ENCODE measurements around the gene SPATA13.
"Not testable (repeated sequence)": the region's sequence is repeated elsewhere in the genome, so short reads cannot be mapped to it uniquely, and the experiment has no call there.

The SPATA13 gene

DNA sequence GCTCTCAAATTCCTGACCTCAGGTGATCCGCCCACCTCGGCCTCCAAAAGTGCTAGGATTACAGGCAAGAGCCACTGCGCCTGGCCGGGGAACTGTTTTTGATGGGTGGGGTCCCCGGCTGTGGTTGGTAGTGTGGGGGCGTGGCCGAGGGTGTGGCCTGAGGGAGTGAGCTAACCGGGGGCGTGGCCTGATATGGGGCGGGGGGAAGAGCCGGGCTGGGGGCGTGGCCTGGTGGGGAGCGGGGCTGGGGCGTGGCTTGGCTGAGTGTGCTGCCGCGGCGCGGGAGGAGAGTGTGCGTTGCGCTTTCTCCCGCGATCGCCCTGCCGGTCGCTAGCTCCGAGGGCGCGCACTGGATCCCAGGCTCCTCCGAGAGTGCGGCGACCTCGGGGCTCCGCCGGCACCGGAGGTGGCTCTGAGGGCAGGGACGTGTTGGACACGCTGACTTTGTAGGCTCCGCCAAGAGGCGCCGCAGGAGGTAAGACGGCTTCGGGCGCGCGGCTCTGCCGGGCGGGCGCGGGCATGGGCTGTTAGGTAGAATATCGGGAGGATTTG, at the start of gene SPATA13:
TSS of gene SPATA13 (plus strand) at position 263 of the 552 bp plus-strand sequence. CDS start 62,210 bp downstream, outside the sequence.
- no peaks in the 10 kb centered on the region for H3K27me3 ChIP-seq (ENCODE audit: low read depth, low read length)
- peak within 1 kb of the TSS; percentile 67 for H3K27ac ChIP-seq (ENCODE audit: low read length)
- no peaks in the 10 kb centered on the region for H3K9me3 ChIP-seq (ENCODE audit: control insufficient read depth in 1 of 2, low read length in 2 of 2)
- peak within 1 kb of the TSS; percentile 73 to 79 for H3K4me3 ChIP-seq (ENCODE audit: low read depth in 1 of 2, low read length in 2 of 2)
- H3K4me1 ChIP-seq (ENCODE audit: control insufficient read depth in 1 of 2, insufficient read depth in 2 of 2, low read length in 2 of 2) = peaks cover 0 to 14% of the 10 kb centered on the region in 2 donors
- no peaks in the 10 kb centered on the region for H3K36me3 ChIP-seq (ENCODE audit: control insufficient read depth in 1 of 2, insufficient read depth in 2 of 2, low read length in 2 of 2)

DNA sequence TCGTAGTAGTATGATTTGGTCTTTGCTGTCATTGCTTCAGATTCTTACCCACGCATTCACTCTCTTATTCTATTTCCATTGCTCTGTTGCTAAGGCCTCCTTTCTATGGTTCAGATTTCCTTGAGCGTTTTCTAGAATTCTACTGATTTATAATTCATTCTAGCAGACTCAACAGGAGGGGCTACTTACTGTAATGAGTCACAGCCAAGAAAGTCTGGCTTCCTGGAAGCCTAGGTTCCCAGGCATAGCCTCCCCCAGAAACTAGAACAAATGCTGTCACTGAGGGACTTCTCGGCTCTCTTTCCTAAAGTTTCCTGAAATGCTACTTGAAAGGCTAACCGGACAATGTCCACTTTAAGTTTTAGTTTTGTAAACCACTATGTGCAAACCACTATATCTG, 47.7 kb upstream of the SPATA13 start:
- Histone ChIP-seq H3K27ac (ENCODE audit: low read length) (no peak overlapping the region), H3K4me1 (ENCODE audit: control insufficient read depth in 1 of 2, insufficient read depth in 2 of 2, low read length in 2 of 2) (no peaks in the 10 kb centered on the region)

DNA sequence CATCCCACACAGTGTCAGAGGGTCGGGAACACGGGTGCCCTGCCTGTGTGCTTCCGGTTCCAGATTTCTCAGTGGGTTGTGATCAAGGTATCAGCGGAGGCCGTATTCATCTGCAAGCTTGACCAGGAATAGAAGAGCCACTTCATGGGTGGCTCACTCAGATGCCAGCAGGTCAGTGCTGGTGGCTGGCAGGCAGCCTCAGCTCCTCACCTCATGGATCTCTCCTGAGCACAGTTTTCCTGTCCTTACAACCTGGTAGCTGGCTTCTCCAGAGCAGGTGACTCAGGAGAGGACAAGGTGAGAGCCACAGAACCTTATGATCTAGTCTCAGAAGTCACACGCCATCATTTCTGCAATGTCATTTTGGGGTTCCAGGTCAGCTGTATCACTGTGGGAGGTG, 44.8 kb upstream of the SPATA13 start:
- Histone ChIP-seq H3K9me3 (ENCODE audit: control insufficient read depth in 1 of 2, low read length in 2 of 2) (no peaks in the 10 kb centered on the region), H3K4me1 (ENCODE audit: control insufficient read depth in 1 of 2, insufficient read depth in 2 of 2, low read length in 2 of 2) (peaks cover 10% of the 10 kb centered on the region in 2 donors)

More for the DNA sequence above, 47.7 kb upstream of the SPATA13 start:
- no peaks in the 10 kb centered on the region for H3K27me3 ChIP-seq (ENCODE audit: low read depth, low read length)
- no peaks in the 10 kb centered on the region for H3K9me3 ChIP-seq (ENCODE audit: control insufficient read depth in 1 of 2, low read length in 2 of 2)
- H3K4me3 ChIP-seq (ENCODE audit: low read depth in 1 of 2, low read length in 2 of 2) = no peak overlapping the region
- H3K36me3 ChIP-seq (ENCODE audit: control insufficient read depth in 1 of 2, insufficient read depth in 2 of 2, low read length in 2 of 2) = no peaks in the 10 kb centered on the region

DNA sequence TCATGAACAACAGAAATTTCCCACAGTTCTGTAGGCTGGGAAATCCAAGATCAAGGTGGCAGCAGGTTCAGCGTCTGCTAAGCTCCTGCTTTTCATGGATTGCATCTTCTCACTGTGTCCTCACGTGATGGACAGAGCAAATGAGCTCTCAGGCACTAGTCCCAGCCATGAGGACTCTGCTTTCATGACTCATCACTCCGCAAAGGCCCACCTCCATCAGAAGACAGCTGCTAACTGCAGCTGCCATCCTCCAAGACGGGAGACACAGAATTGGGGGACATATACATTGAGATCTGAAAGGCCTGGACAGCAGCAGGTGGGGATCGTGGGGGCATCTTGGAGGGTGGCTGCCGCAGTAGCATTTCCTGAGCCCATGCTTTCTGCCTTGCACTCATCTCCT, 44.4 kb upstream of the SPATA13 start:
- H3K4me3 ChIP-seq (ENCODE audit: low read depth in 1 of 2, low read length in 2 of 2) = no peak overlapping the region
- no peak overlapping the region for H3K27ac ChIP-seq (ENCODE audit: low read length)
- H3K36me3 ChIP-seq (ENCODE audit: control insufficient read depth in 1 of 2, insufficient read depth in 2 of 2, low read length in 2 of 2) = no peaks in the 10 kb centered on the region
- no peaks in the 10 kb centered on the region for H3K27me3 ChIP-seq (ENCODE audit: low read depth, low read length)
- no peaks in the 10 kb centered on the region for H3K9me3 ChIP-seq (ENCODE audit: control insufficient read depth in 1 of 2, low read length in 2 of 2)
- H3K4me1 ChIP-seq (ENCODE audit: control insufficient read depth in 1 of 2, insufficient read depth in 2 of 2, low read length in 2 of 2) = peaks cover 10% of the 10 kb centered on the region in 2 donors

More for the DNA sequence above, 44.8 kb upstream of the SPATA13 start:
- H3K27ac ChIP-seq (ENCODE audit: low read length) = no peak overlapping the region
- H3K4me3 ChIP-seq (ENCODE audit: low read depth in 1 of 2, low read length in 2 of 2) = no peak overlapping the region
- H3K27me3 ChIP-seq (ENCODE audit: low read depth, low read length) = no peaks in the 10 kb centered on the region
- no peaks in the 10 kb centered on the region for H3K36me3 ChIP-seq (ENCODE audit: control insufficient read depth in 1 of 2, insufficient read depth in 2 of 2, low read length in 2 of 2)

DNA sequence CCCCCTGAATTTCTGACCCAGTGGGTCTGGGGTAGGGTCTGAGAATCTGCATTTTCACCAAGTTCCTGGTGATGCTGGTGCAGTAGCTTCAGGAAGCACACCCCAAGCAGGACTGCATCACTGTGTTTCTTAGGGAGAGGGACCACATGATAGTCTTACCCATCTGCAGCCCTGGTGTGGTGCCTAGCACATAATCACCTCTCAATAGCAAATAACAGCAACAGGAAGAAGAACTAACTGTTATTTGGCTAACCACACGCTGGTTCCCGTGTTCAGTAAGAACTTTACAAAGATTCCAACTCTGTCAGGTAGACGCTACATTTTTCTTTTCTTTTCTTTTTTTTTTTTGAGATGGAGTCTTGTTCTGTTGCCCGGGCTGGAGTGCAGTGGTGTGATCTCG, 41.9 kb upstream of the SPATA13 start:
- no peaks in the 10 kb centered on the region for H3K36me3 ChIP-seq (ENCODE audit: control insufficient read depth in 1 of 2, insufficient read depth in 2 of 2, low read length in 2 of 2)
- H3K9me3 ChIP-seq (ENCODE audit: control insufficient read depth in 1 of 2, low read length in 2 of 2) = no peaks in the 10 kb centered on the region
- peaks cover 10% of the 10 kb centered on the region in 2 donors for H3K4me1 ChIP-seq (ENCODE audit: control insufficient read depth in 1 of 2, insufficient read depth in 2 of 2, low read length in 2 of 2)
- H3K27ac ChIP-seq (ENCODE audit: low read length) = no peak overlapping the region
- H3K27me3 ChIP-seq (ENCODE audit: low read depth, low read length) = no peaks in the 10 kb centered on the region
- H3K4me3 ChIP-seq (ENCODE audit: low read depth in 1 of 2, low read length in 2 of 2) = no peak overlapping the region

- Histone ChIP-seq H3K36me3 (ENCODE audit: control insufficient read depth in 1 of 2, insufficient read depth in 2 of 2, low read length in 2 of 2) (no peaks in the 10 kb centered on the region), H3K4me3 (ENCODE audit: low read depth in 1 of 2, low read length in 2 of 2) (no peak overlapping the region), H3K4me1 (ENCODE audit: control insufficient read depth in 1 of 2, insufficient read depth in 2 of 2, low read length in 2 of 2) (peaks cover 10% of the 10 kb centered on the region in 2 donors), H3K9me3 (ENCODE audit: control insufficient read depth in 1 of 2, low read length in 2 of 2) (no peaks in the 10 kb centered on the region), H3K27me3 (ENCODE audit: low read depth, low read length) (no peaks in the 10 kb centered on the region), H3K27ac (ENCODE audit: low read length) (no peak overlapping the region)
These were observed 40.7 kb upstream of the SPATA13 start for GRCh38 chr13:24119626-24120508.

DNA sequence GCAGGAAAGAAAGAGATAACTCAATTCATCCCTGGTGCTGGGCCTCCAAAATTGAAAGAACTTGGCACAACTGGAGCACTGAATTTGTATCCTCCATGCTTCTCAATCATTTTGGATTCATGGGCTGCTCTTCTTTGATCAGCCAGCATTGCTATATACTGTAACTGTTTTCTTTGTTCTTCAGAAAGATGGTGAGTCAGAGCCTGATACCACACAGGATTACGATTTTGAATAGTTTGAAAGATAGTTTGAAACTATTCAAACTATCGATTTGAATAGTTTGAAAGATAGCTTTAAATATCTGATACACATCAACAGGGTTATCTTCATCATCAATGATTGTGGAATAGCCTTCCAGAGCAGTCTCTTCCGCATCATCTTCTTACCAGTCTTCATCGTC, 38.5 kb upstream of the SPATA13 start:
- H3K27ac ChIP-seq (ENCODE audit: low read length); H3K9me3 ChIP-seq (ENCODE audit: control insufficient read depth in 1 of 2, low read length in 2 of 2); H3K36me3 ChIP-seq (ENCODE audit: control insufficient read depth in 1 of 2, insufficient read depth in 2 of 2, low read length in 2 of 2); H3K4me3 ChIP-seq (ENCODE audit: low read depth in 1 of 2, low read length in 2 of 2); H3K27me3 ChIP-seq (ENCODE audit: low read depth, low read length): not testable (repeated sequence)
- H3K4me1 ChIP-seq (ENCODE audit: control insufficient read depth in 1 of 2, insufficient read depth in 2 of 2, low read length in 2 of 2) = peaks cover 10 to 13% of the 10 kb centered on the region in 2 donors

- H3K4me3 ChIP-seq (ENCODE audit: low read depth in 1 of 2, low read length in 2 of 2) = no peak overlapping the region
- H3K36me3 ChIP-seq (ENCODE audit: control insufficient read depth in 1 of 2, insufficient read depth in 2 of 2, low read length in 2 of 2) = no peaks in the 10 kb centered on the region
- H3K27me3 ChIP-seq (ENCODE audit: low read depth, low read length) = no peaks in the 10 kb centered on the region
- H3K9me3 ChIP-seq (ENCODE audit: control insufficient read depth in 1 of 2, low read length in 2 of 2) = no peaks in the 10 kb centered on the region
- no peak overlapping the region for H3K27ac ChIP-seq (ENCODE audit: low read length)
- H3K4me1 ChIP-seq (ENCODE audit: control insufficient read depth in 1 of 2, insufficient read depth in 2 of 2, low read length in 2 of 2) = peaks cover 10 to 13% of the 10 kb centered on the region in 2 donors
These were observed 38.0 kb upstream of the SPATA13 start for GRCh38 chr13:24122569-24122968.

DNA sequence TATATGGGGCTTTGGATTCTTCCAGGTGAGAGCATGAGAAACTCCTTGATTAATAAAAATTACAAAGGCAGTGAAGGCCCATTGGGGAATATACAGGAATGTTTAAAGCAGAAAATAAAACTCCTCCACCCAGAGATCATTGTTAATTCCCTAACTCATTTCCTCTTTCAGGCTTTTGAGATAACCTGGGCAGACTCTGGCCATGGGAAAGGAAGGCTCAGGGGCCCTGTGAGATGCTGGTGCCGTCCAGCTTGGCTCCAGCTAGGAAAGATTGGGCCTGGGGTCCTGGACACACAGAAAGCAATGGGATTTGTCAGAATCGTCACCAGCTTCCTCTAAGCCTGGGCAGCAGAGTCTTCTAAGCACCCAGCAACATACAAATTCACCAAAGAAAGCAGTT, 36.8 kb upstream of the SPATA13 start:
- no peaks in the 10 kb centered on the region for H3K27me3 ChIP-seq (ENCODE audit: low read depth, low read length)
- no peaks in the 10 kb centered on the region for H3K9me3 ChIP-seq (ENCODE audit: control insufficient read depth in 1 of 2, low read length in 2 of 2)
- no peak overlapping the region for H3K4me3 ChIP-seq (ENCODE audit: low read depth in 1 of 2, low read length in 2 of 2)
- peaks cover 10 to 13% of the 10 kb centered on the region in 2 donors for H3K4me1 ChIP-seq (ENCODE audit: control insufficient read depth in 1 of 2, insufficient read depth in 2 of 2, low read length in 2 of 2)
- no peak overlapping the region for H3K27ac ChIP-seq (ENCODE audit: low read length)
- H3K36me3 ChIP-seq (ENCODE audit: control insufficient read depth in 1 of 2, insufficient read depth in 2 of 2, low read length in 2 of 2) = no peaks in the 10 kb centered on the region

DNA sequence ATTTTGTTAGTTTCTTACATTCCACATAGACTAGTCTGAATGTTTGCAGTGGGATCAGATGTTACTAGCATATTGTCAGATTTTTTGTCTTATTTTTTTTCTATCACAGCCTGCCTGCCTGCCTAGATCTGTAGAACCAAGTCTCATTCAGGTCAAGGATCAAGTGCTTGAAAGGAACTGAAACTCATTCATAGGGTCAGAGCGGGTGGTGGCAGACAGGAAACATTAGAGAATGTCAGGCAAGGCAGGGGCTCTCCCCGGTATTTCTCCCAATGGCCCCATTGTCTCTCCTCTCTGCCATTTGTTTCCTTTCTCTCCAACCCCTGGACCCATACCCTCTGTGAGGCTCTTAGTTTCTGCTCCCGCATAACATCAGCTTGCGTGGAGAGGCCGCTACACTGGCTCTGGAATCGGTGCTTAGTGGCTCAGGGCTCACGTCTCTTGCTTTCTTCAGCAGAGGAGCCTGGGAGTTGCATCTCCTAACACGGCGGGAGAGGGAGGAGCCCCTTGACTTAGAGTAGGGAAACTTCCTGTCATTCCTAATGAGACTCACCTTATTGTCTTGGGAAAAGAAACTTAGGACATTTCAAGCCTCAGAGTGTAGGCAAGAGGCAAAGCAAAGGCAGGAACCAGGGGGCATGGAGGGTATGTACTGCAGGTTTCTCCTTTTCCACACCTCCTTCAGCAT, 35.6 kb upstream of the SPATA13 start:
- Histone ChIP-seq H3K4me3 (ENCODE audit: low read depth in 1 of 2, low read length in 2 of 2) (no peak overlapping the region), H3K36me3 (ENCODE audit: control insufficient read depth in 1 of 2, insufficient read depth in 2 of 2, low read length in 2 of 2) (no peaks in the 10 kb centered on the region), H3K9me3 (ENCODE audit: control insufficient read depth in 1 of 2, low read length in 2 of 2) (no peaks in the 10 kb centered on the region), H3K27ac (ENCODE audit: low read length) (no peak overlapping the region), H3K4me1 (ENCODE audit: control insufficient read depth in 1 of 2, insufficient read depth in 2 of 2, low read length in 2 of 2) (peaks cover 4 to 8% of the 10 kb centered on the region in 2 donors), H3K27me3 (ENCODE audit: low read depth, low read length) (no peaks in the 10 kb centered on the region)

DNA sequence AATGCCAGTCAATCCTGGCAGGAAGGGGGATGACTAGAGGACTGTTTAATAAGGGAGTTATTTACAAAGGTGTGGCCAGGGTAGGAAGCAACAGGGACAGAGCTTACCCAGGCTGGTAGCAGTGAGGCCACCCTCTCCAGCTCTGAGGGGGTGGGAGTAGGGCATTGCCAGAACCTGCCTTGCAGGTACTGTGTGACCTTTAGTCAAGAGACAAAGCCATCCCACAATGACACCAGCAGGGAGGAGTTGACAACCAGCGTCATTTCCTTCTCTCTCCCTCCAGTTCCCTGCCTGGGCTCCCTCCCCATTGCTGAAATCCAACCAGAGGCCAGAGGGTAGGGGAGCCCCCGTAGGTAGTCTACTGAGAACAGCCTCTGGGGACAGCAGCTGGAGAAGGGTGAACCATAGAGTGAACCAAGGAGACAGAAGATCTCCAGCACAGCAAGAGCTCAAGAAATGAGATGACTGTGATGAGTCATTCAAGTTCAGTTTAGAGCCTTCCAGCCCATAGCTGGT, 33.3 kb upstream of the SPATA13 start:
- Histone ChIP-seq H3K4me3 (ENCODE audit: low read depth in 1 of 2, low read length in 2 of 2) (no peak overlapping the region), H3K27ac (ENCODE audit: low read length) (no peak overlapping the region)

More for the DNA sequence above, 33.3 kb upstream of the SPATA13 start:
- Histone ChIP-seq H3K27me3 (ENCODE audit: low read depth, low read length) (no peaks in the 10 kb centered on the region), H3K9me3 (ENCODE audit: control insufficient read depth in 1 of 2, low read length in 2 of 2) (peaks cover 9 to 11% of the 10 kb centered on the region in 2 donors), H3K36me3 (ENCODE audit: control insufficient read depth in 1 of 2, insufficient read depth in 2 of 2, low read length in 2 of 2) (no peaks in the 10 kb centered on the region), H3K4me1 (ENCODE audit: control insufficient read depth in 1 of 2, insufficient read depth in 2 of 2, low read length in 2 of 2) (peaks cover 0 to 3% of the 10 kb centered on the region in 2 donors)
